HG02852 (cell line): ENCODE results near the gene GJB3.
"Not testable (repeated sequence)": the region's sequence is repeated elsewhere in the genome, so short reads cannot be mapped to it uniquely, and the experiment has no call there.

Experiments used
- ATAC-seq: cut with Tn5 transposase; IDR thresholded peaks from one replicate; pipeline ENCODE4 v1.9.1; 2021; ENCODE audit warnings: mild to moderate bottlenecking, moderate library complexity; ENCODE audit not compliant: unreplicated experiment

The GJB3 gene

GRCh38 chr1:34818862-34819261 is 37.8 kb downstream of the GJB3 start:
- not testable (repeated sequence) for ATAC-seq

DNA sequence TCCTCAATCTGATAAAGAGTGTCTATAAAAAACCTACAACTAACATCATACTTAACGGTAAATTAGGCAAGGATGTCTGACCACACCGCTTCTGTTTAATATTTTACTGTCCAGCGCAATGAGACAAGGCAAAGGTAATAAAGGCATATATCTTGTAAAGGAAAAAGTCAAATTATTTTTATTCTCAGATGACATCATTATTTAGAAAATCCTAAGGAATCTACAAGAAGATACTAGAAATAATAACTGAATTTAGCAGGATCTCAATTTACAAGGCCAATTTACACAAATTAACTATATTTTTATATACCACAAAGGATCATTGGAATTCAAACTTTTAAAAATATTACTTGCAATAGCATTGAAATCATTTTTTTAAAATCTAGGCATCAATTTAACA is 41.2 kb downstream of the GJB3 start:
- no peak for ATAC-seq

DNA sequence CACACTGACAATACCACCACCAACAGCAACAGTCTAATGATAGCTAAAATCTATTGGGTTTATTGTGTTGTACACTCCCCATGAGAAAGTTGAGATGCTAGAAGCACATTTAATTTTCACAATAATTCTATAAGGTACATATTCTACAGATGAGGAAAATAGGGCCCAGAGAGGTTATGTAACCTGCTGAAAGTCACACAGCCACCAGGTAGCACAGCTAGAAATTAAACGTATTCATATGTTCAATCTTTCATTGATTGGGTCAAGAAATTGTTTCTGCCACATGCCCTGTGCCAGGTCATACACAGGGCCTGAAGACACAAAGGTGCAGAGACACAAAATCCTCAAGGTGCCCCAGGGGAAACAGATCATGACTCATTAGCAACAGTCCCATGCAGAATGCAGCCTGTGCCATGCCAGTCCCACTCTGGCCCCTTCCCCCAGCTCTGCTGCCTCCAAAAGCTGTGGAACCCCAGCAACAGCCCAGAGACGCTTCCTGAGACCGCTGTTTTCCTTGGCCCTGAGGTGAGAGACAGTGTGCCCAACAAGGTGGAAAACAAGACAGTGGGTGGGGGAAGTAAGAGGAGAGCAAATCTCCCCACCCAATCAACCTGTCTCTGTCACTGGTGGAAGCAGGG is 43.9 kb downstream of the GJB3 start:
- ATAC-seq = no peak

GRCh38 chr1:34825455-34826091 is 44.6 kb downstream of the GJB3 start:
- ATAC-seq = no peak

GRCh38 chr1:34827341-34827941 is 46.4 kb downstream of the GJB3 start:
- no peak for ATAC-seq

DNA sequence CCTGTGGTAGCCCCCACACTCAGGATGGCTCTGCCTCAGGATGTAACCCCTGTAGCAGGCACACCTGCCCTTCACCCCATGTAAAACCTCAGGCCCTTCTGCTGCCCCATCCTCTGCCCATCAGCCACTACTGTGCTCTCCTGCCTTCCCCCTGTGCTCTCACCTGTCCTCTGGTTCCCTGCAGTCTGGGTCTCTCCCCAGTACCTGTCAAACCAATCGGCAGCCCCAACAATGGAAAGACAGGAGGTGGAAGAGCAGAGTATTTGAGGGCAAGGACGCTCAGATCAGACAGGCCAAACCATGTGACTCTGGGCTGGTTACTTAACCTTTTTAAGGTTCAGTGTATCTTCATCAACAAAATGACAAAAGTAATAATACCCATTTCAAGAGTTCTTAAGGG is 47.6 kb downstream of the GJB3 start:
- ATAC-seq = no peak

DNA sequence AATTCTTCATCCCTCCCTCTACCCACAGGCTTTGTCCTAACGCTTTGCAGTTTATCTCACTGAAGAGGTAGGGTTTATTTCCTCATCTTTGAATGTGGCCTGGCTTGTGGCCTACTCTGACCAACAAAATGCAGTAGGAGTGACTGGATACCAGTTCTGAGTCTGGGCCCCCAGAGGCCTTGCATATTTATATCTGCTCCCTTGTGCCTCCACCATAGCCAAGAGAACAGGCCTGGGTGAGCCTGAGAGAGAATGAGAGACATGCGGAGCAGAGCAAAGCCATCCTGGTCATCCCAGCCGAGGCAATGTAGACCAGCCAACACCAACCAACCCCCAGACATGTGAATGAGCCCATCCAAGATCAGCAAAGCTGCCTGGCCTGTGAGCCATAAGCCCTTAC is 48.2 kb downstream of the GJB3 start:
- no peak for ATAC-seq

GRCh38 chr1:34831721-34832246 is 50.8 kb downstream of the GJB3 start:
- no peak for ATAC-seq

- ATAC-seq = no peak
These were observed 52.7 kb downstream of the GJB3 start for GRCh38 chr1:34833711-34834110.
